Left cardiac atrium (tissue), 4 donors: ENCODE results near the gene SPAG7. TPM values are rescaled to one million over a fixed set of nuclear protein-coding genes. Genes with fewer than 3 reads are reported as not detected.
"Not testable (repeated sequence)": the region's sequence is repeated elsewhere in the genome, so short reads cannot be mapped to it uniquely, and the experiment has no call there.

Experiments
- ATAC-seq, 2 donors: fragments of 200-7000 bp; cut with Tn5 transposase; one replicate each; pipeline ENCODE4 v1.9.1; 2020; ENCODE audit warnings: mild to moderate bottlenecking in 2 of 2, moderate library complexity in 2 of 2
- DNase-seq: peaks from one replicate; pipeline ENCODE4 v3.0.0-alpha.2; 2020
- intact Hi-C, 2 donors: fragments of 100-400 bp; cut with DNase I; formaldehyde crosslinking; loops; one replicate each; pipeline versions ENCODE4 v1.14.1 to v1.15.1; 2022 to 2023
- total RNA-seq, 2 donors: library from RNA; stranded (reverse); fragmentation: NEBNext Ultra II Directional; extraction: Animal tissue kit (Norgen Biotek cat#: 25700); gene quantifications; one replicate each; pipeline ENCODE4 v1.2.1, GENCODE V29; 2021
- donor health status: DM: no; HTN: yes; CAD: no.
- donor health status: DM: no; HTN: yes; CAD: no; lungs with severe emphysema.
- donor health status: DM: yes; HTN: yes; CAD: no.
- donor health status: Dilated cardiomyopathy.

The SPAG7 gene
- total RNA-seq, 2 donors from 2014 or later: 113 to 128 TPM

DNA sequence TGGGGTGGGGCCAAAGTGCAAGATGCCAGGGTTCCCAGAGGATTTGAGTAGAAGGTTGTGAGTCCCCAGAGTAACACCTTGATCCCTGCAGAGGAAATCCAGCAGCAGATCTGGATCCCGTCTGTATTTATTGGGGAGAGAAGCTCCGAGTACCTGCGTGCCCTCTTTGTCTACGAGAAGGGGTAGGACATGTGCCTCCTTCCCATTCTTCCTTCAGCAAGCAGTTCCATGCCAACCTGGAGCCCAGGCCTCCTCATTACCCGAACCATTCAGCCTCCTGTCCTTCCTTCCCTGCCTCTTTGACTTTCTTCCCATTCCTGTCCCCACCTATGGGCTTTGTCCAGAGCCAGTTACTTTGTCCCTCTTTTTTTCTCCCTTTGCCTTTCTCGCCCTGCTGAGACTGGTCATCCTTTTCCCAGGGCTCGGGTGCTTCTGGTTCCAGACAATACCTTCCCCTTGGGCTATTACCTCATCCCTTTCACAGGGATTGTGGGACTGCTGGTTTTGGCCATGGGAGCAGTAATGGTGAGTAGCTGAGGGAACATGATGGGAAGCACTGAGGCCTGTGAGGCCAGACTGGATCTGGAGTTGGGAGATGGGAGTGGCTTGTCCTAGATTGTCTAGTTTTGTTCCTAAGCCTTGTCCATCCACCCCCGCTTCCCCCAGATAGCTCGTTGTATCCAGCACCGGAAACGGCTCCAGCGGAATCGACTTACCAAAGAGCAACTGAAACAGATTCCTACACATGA, 24.7 kb downstream of the SPAG7 start:
- no peak for DNase-seq
- intact Hi-C loops: no loop called here

DNA sequence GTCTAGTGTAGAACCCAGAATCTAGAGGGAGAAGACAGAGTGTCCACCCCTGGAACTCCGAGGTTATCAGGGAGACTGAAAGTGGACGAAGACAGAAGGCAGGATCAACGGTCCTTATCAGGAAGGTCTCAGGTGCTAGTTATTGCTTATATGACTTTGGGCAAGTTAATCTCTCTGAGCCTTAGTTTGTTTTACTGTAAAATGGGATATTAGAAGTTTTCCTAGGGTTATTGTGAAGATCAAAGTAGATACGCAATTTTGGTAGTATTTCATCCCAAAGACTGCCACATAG, 26.4 kb downstream of the SPAG7 start:
- ATAC-seq (no peak), DNase-seq (no peak)
- intact Hi-C loops: no loop called here

More for the DNA sequence above, 24.7 kb downstream of the SPAG7 start:
- no peak for ATAC-seq

DNA sequence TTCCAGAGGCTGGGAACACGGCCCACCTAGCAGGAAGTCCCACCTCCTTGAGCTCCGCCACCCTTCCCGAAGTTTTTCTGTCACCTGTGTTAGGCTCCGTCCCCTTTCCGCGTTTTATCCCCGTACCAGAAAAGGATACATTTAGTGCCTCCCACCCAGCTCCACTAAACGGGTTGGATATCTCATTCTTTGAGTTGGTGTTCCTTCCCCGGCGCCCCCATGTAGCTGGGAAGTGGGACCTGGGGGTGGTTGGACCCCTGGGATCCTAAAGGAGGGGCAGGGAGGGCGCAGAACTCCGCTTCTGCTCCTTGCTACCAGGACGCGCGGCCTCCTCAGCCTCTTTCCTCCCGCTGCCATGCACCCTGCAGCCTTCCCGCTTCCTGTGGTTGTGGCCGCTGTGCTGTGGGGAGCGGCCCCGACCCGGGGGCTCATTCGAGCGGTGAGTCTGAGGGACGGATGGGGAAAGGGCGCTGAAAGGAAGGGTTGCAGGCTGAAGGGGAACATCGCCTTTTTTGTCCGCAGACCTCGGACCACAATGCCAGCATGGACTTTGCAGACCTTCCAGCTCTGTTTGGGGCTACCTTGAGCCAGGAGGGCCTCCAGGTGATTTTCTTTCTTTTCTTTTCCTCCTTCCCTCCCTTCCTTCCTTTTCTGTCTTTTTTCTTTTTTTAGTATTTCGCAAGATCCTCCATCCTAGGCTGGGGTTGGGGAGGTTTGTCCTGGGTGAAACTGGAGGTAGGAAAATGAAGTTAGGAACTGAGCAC, 26.9 kb downstream of the SPAG7 start:
- peak; percentile 69 to 70 for ATAC-seq
- intact Hi-C loops: no loop called here
- DNase-seq: peak; percentile 85

DNA sequence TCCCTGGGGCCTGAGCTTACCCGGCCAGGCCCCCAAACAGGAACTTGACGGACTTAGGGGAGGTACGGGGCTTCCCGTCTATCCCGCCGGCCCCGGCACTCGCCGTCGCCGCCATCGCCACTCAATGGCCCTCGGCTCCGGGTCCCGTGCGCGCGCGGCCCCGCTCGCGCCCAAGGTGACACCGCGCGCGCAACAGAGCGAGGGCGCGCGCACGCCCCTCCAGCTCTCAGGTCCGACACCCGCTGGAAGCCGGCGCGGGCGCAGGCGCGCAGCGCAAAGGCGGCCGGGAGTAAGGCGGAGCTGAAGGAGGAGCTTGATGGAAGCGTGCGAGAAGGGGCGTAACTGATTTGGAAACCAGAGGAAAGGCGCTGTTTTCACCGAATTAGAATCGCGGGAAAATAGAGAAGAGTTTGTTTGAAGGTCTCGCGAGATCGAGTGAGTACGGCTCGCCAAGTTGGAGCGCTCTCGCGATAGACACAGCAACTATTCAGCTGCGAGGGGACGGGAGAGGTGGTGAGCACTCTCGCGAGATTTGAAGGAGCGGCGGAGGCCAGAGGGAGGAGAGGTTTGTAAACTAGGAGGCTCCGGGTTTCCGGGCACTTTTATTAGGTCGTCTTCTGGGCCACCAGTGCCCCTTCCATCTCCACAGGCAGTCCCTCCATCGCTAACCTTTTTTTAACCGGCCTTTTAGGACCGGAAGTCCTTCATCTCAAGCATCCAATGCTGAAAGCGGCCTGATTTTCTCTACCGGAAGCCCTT, 27.6 kb downstream of the SPAG7 start, which contains the start of the genes RNF167 and SLC25A11:
TSS of gene RNF167 (plus strand) at position 473 of the 759 bp plus-strand sequence. CDS start 642 bp downstream, outside the sequence.
TSS of gene SLC25A11 (minus strand) at position 251 of the 759 bp plus-strand sequence. CDS start at position 115, 136 bp downstream.
- intact Hi-C loops: no loop called here
- ATAC-seq: peak; percentile 93 to 94
- peak; percentile 96 for DNase-seq

DNA sequence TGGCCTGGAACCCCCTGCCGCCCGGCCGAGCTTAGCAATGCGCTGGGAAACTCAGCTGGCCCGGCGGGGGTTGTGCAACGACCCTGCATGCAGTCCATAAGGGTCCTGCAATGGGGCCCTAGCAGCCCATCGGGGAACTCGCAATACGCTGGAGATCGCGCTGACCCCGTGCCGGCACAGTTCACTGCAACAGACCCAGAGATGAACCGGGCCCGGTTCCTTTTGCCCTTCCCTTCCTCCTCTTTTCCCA, 28.1 kb downstream of the SPAG7 start:
- ATAC-seq: no peak
- peak; percentile 53 for DNase-seq
- intact Hi-C loops: no loop called here

DNA sequence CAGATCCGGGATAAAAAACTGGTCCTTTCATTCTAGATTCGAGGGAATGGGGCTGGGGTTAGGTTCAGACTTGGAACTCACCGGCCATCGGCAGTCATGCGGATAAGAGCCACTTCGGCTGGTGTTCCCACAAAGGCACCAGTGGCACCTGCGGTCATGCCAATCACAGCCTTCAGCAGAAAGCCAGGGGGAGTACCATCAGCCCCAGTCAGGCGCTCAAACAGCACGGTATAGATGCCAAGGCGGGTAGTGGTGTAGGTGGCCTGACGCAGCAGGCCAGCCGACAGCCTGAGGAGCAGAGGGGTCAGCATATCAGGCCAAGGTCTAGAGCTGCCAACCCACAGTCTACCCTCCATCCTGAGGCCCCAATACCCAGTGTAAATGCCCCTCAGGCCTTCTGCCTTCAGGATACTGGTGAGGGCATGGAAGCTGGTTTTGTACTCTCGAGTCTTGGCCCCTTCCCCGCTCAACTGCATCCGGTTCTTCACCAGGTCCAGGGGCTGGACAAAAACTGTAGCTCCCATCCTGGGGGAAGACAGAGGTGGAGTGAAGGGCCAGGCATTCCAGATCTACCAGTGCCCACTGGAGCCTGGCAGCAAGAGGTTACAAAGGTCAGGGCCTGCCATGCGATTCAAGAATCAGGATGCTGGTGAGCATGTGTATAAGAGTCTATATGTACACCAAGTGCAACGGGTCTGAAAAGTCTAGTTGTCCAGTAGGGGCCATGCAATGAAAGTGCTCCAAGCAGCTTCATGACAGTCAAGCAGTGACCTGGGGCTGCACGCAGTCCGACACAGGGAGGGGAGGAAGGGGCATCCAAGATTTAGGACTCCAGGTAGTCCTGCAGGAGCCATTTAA, 28.7 kb downstream of the SPAG7 start:
- DNase-seq (no peak), ATAC-seq (no peak)
- intact Hi-C loops: no loop called here

DNA sequence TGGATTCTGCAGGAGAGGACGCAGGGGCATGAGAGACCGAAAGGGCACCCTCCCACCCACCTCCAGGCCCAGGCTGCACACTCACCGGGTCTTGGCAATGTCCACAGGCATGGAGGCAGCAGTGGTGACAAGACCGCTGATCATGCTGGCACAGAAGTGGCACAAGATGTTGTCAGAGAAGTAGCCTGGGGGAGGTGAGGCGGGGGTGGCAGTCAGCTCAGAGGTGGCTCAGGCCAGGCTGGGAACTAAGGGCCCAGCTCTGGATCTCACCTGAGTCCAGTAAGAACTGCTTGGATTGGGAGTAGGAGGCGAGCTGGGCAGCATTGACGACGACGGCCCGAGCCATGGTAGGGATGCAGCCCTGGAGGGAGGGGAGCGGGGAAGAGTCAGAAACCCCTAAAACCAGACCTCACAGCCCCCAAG, 29.5 kb downstream of the SPAG7 start:
- intact Hi-C loops: no loop called here
- no peak for DNase-seq

DNA sequence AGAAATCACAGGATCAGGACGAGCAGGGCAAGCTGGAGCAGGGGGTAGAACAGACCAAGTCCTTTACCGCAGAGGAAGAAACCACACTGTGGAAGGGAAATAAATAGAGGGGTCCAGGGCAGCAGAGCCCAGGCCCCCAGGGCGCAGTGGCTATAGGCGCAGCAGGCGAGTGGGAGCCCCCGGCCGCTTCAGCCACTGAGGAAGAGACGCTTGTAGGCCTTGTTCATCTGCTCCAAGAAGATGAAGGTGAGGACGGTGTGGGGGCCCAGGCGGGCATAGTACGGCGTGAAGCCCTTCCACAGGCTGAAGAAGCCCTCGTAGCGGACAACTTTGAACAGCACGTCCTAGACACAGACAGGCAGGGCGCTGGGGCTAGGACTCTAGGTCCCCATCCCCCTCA, 30.1 kb downstream of the SPAG7 start:
- DNase-seq: no peak
- intact Hi-C loops: no loop called here
- no peak for ATAC-seq

More for the DNA sequence above, 29.5 kb downstream of the SPAG7 start:
- ATAC-seq: no peak

DNA sequence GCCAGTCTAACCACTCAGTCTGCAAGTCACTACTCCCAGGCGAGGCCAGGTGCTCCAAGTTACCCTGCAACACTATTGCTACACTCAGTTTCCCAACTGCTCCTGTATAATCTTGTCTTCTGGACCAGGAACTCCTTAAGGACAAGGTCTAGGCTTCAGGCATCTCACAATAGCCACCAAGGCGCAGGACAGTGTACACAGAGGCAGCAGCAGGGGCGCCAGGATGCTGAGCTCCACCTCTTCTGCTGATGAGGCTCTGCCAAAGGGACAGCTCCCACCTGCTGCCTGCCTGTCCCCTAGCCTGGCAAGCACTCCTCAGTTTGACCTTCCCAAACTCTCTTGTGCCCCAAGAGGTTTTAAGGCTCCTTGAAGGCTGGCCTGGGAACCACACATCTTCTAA, 31.2 kb downstream of the SPAG7 start:
- DNase-seq (no peak), ATAC-seq (no peak)
- intact Hi-C loops: no loop called here

DNA sequence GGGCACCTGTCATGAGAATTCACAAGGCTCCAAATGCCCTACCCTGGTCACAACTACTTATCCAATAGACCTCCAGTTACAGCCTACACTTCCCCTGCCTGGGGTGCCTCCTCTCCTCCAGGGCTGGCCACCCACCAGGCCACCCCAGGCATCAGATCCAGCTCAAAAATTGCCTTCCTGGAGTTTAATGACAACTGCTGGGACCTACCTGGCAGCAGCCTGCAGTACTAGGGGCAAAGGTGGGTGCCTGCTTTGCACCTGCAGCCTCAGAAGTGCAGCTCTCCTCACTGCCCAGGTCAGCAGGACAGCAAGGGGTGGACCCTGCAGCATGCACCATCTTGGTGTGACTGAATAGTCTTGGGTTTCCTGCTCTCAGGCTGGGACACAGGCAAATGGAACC, 32.0 kb downstream of the SPAG7 start:
- intact Hi-C loops: no loop called here
- DNase-seq (no peak), ATAC-seq (no peak)

DNA sequence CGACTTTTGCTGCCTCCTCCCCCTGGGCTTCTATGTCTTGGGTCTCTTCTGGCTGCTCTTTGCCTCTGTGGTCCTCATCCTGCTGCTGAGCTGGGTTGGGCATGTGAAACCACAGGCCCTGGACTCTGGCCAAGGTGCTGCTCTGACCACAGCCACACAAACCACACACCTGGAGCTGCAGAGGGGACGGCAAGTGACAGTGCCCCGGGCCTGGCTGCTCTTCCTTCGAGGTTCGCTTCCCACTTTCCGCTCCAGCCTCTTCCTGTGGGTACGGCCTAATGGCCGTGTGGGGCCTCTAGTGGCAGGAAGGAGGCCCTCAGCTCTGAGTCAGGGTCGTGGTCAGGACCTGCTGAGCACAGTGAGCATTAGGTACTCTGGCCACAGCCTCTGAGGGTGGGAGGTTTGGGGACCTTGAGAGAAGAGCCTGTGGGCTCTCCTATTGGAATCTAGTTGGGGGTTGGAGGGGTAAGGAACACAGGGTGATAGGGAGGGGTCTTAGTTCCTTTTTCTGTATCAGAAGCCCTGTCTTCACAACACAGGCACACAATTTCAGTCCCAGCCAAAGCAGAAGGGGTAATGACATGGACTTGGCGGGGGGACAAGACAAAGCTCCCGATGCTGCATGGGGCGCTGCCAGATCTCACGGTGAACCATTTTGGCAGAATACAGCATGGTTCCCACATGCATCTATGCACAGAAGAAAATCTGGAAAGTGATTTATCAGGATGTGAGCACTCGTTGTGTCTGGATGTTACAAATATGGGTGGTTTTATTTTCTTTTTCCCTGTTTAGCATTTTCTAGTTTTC, 33.2 kb downstream of the SPAG7 start:
- peak; percentile 38 to 55 for ATAC-seq

DNA sequence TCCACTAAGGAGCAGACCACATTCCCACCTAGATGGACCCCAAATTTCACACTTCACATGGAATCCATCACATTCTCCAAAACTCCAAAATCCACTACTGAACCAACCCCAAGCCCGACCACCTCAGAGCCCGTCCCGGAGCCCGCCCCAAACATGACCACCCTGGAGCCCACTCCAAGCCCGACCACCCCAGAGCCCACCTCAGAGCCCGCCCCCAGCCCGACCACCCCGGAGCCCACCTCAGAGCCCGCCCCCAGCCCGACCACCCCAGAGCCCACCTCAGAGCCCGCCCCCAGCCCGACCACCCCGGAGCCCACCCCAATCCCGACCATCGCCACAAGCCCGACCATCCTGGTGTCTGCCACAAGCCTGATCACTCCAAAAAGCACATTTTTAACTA, 34.0 kb downstream of the SPAG7 start:
- intact Hi-C loops: no loop called here
- no peak for DNase-seq
- no peak for ATAC-seq

More for the DNA sequence above, 33.2 kb downstream of the SPAG7 start:
- intact Hi-C loops: no loop called here
- DNase-seq: no peak

DNA sequence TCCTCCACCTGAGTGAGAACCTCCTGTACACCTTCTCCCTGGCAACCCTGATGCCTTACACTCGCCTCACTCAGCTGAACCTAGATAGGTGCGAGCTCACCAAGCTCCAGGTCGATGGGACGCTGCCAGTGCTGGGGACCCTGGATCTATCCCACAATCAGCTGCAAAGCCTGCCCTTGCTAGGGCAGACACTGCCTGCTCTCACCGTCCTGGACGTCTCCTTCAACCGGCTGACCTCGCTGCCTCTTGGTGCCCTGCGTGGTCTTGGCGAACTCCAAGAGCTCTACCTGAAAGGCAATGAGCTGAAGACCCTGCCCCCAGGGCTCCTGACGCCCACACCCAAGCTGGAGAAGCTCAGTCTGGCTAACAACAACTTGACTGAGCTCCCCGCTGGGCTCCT, 34.9 kb downstream of the SPAG7 start:
- ATAC-seq: no peak
- DNase-seq: no peak
- intact Hi-C loops: no loop called here

DNA sequence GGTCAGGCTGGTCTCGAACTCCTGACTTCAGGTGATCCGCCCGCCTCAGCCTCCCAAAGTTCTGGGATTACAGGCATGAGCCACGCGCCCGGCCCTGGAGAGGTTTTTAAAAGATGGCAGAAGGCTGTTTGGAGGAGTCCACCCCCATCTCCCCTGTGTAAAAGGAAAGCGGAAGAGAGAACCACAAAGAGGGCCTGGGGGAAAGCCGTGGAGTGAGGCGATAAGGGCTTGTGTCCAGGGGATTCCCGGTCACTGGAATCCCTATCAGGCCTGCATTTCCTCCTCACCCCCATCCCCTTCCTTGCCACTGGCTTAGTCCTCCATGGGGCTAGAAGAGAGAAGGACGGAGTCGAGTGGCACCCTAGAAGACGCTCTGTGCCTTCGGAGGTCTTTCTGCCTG, 35.7 kb downstream of the SPAG7 start, which contains the start of gene GP1BA:
TSS of gene GP1BA (plus strand) at position 315 of the 400 bp plus-strand sequence. CDS start 328 bp downstream, outside the sequence.
- DNase-seq (no peak), ATAC-seq (no peak)
- intact Hi-C loops: no loop called here

DNA sequence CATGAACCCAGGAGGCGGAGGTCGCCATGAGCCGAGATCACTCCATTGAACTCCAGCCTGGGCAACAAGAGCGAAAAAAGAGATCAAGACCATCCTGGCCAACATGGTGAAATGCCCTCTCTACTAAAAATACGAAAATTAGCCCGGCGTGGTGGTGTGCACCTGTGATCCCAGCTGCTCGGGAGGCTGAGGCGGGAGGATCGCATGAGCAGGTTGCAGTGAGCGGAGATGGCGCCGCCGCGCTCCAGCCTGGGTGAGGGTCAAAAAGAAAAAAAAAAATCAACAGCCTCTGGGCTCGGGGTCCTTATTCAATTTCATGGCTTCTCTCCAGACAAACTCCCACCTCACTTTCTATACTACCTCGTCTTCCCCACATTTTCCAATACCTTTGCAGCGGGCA, 38.7 kb downstream of the SPAG7 start:
- DNase-seq (no peak), ATAC-seq (no peak)
- intact Hi-C loops: no loop called here

DNA sequence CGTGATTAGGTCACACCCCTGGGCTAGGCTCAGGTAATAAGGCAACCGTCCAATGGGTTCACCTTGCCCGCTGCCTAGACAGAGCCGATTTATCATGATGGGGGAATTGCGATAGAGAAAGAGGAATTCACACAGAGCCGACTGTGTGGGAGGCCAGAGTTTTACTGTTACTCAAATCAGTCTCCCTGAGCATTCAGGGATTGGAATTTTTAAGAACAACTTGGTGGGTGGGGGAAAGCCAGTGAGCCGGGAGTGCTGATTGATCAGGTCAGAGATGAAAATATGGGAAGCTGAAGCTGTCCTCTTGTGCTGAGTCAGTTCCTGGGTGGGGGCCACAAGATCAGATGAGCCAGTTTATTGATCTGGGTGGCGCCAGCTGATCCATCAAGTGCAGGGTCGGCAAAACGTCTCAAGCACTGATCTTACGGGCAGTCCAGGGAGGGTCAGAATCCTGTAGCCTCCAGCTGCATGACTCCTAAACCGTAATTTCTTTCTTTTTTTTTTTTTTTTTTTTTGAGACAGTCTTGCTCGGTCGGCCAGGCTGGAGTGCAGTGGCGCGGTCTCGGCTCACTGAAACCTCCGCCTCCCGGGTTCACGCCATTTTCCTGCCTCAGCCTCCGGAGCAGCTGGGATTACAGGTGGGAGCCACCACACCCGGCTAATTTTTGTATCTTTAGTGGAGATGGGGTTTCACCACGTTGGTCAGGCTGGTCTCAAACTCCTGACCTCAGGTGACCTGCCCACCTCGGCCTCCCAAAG, 40.9 kb downstream of the SPAG7 start:
- ATAC-seq, intact Hi-C loops, DNase-seq: not testable (repeated sequence)

DNA sequence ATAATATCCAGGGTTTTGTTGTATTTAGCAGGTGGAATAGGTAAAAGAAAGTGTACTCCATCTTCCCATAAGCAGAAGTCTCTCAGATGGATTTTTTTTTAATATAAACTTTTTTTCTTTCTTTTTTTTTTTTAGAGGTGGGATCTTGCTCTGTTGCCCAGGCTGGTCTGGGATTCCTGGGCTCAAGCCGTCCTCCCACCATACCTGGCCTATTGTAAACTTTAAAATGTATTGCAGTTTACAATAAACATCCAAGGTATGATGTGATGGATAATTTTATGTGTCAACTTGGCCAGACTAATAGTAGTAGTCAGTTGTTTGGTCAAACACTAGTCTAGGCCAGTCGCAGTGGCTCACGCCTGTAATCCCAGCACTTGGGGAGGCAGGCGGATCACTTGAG, 46.3 kb downstream of the SPAG7 start:
- no peak for DNase-seq
- ATAC-seq: no peak
- intact Hi-C loops: no loop called here
